Activated gamma-delta T cell treated with Interleukin-2 at 50 U/mL for 16 hours (primary cell): ENCODE measurements around the gene SETBP1.
"Not testable (repeated sequence)": the region's sequence is repeated elsewhere in the genome, so short reads cannot be mapped to it uniquely, and the experiment has no call there.

Source experiments
- DNase-seq: peaks from one replicate; pipeline ENCODE4 v3.0.0-alpha.2; 2020

The SETBP1 gene

DNA sequence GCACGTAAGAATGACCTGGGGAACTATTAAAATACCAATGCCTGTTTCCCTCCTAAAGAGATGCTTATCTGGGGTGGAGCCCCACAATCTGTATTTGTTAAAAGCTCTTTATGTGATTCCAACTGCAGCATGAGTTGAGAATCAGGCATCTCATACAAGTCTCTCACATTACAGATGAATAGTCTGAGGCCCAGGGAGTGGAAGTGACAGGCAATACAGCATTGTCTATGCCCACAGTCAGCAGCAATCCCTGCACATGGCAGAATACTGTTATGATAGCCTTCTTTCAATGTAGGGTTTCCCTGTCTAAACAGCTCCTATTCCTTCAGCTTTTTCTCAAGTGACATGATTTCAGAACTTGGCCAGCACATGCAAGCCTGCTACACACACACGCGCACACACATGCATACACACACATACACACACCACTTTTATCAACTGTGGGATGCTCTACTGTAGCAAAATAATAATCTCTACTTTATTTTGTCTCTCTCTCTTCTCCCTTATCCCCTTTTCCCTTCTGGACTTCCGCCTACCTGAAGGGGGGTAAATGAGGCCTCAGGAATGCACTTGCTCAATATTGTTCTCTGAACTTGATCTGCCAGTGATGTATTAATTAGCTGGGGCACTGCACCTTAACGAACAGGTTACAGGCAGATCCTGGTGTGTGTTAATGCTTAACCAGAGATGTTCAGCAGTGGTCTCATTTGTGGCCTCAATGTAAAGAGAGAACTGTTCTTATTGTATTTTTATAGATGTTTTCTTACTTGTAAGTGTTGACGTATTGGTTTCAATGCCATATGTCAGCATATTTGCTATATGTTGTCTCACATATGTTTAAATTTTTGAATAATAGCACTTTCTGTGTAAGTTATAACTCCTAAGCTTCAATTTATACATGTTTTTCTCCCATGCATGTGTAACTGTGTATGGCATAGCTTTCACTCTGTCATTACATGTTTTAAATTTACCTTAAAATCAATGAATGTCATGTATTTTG lies 116.0 kb downstream of the SETBP1 start:
- no peak for DNase-seq

GRCh38 chr18:44798433-44799048 lies 117.9 kb downstream of the SETBP1 start:
- no peak for DNase-seq

GRCh38 chr18:44799382-44799906 lies 118.8 kb downstream of the SETBP1 start:
- no peak for DNase-seq

GRCh38 chr18:44799907-44800421 lies 119.3 kb downstream of the SETBP1 start:
- DNase-seq, result no peak

GRCh38 chr18:44800766-44801165 lies 120.1 kb downstream of the SETBP1 start:
- not testable (repeated sequence) for DNase-seq

GRCh38 chr18:44801781-44802180 lies 121.1 kb downstream of the SETBP1 start:
- DNase-seq, result no peak

DNA sequence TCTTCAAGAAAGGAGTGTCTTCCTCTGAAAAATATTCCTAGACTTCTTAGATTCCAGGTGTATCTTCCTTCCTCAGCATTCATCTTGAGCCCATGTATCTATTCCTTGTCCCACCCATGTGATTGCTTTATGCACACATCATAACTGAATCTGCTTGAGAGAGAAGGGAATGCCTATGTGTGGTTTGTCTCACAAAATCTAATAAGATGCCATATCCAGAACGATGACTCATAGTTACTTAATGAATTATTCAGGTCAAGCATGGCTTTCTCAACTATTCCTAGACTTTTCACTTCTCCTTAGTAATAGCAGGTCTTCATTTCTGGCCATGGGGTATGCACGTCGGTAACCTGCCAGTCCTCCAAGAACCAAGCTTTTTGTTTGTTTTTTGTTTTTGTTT lies 121.8 kb downstream of the SETBP1 start:
- DNase-seq, result no peak

DNA sequence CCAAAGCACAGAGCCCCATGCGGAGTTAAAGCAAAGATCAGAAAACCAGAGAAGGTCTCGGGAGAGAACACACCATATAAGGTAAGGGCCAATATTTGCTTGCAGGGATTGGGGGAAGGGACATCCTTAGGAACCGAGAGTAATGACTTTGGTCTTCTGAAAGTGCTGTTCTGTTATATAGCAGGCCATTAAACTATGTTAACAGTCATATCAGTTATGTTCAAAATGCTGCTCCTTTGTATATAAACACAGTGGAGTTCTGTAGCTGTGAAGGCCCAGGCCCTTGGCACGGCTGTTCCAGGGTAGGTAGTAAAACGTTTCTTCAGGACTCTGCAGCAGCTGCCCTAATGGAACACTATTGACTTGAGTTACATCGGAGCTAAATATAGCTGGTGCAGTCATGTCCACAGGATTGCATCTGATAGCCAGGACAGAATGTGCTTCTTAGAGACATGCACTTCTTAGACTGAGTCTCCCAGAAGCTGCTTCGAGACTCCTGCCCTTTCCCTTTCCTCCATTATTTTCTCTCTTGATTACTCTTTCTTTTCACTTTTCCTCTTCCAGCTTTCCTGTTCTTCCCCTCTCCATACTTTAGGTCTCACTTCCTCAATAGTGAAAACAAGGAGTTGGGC lies 122.4 kb downstream of the SETBP1 start:
- no peak for DNase-seq

DNA sequence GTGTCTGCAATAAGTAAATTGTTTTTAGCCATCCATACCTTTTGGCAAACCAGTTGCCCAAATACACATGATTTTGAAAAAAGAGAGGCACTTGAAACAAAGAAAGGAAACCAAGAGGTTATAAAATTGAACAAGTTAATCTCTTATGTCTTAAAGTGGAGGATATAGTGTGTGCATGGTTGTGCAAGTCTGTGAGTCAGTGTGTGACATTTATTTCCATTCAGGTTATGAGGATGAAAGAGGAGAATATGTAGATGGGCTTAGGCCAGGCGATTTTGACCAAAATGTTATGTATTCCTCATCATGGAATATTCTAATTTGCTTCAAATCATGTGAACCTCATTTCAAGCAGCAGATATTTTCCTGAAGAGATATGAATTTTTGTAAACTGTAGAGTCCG lies 123.3 kb downstream of the SETBP1 start:
- no peak for DNase-seq

- DNase-seq, result no peak
Measured at GRCh38 chr18:44805176-44805575, 124.5 kb downstream of the SETBP1 start.

- DNase-seq, result no peak
Measured at GRCh38 chr18:44805643-44806042, 125.0 kb downstream of the SETBP1 start.

GRCh38 chr18:44807766-44808165 lies 127.1 kb downstream of the SETBP1 start:
- no peak for DNase-seq

DNA sequence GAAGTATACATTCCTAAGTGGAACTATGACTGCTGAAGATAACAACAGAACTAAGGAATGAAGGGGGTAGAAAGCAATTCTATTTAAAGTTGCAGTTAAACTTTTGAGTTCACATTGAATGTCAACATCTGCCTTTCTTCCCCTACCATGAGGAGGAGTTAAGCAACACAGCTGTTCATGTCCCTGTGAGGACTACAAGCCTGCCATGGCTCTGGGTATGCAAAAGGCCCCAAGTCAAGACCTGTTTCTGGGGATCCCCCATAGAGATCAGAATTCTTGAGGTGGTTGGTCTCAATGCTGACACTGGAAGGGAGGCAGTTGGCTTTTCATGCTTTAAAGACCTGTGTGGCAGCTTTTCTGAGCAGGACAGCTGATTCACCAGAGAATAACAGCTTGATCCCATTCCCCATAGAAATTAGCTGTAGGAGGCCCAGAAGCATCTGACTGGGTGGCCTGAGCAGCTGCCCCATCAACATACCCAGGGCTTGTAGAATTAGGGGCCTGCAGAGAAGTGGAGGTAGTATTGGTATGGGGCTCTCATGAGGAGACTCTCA lies 131.0 kb downstream of the SETBP1 start:
- DNase-seq, result no peak

- no peak for DNase-seq
Measured at GRCh38 chr18:44812426-44812825, 131.7 kb downstream of the SETBP1 start.

DNA sequence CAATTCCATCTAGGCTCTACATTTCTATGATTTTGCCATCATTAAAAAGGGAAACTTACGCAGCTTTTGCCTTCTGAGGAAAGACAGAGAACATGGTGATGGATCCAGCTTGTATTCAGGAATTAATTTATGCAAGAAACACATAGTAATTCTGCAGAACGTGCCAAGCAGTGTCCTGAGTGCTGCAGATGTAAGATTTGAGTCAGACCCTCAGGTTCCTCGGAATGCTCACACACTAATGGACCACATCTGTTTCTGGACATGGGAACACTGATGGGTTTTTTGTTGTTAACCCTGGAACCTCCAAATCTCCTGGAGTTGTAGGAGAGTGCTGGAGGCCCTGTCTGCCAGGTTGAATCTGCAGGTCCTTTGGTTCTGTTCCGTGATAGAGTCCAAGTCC lies 132.9 kb downstream of the SETBP1 start:
- no peak for DNase-seq

- no peak for DNase-seq
Measured at GRCh38 chr18:44815108-44815507, 134.4 kb downstream of the SETBP1 start.

GRCh38 chr18:44816050-44816449 lies 135.4 kb downstream of the SETBP1 start:
- no peak for DNase-seq

- no peak for DNase-seq
Measured at GRCh38 chr18:44816477-44816876, 135.8 kb downstream of the SETBP1 start.

- DNase-seq, result no peak
Measured at GRCh38 chr18:44817831-44818473, 137.3 kb downstream of the SETBP1 start.

DNA sequence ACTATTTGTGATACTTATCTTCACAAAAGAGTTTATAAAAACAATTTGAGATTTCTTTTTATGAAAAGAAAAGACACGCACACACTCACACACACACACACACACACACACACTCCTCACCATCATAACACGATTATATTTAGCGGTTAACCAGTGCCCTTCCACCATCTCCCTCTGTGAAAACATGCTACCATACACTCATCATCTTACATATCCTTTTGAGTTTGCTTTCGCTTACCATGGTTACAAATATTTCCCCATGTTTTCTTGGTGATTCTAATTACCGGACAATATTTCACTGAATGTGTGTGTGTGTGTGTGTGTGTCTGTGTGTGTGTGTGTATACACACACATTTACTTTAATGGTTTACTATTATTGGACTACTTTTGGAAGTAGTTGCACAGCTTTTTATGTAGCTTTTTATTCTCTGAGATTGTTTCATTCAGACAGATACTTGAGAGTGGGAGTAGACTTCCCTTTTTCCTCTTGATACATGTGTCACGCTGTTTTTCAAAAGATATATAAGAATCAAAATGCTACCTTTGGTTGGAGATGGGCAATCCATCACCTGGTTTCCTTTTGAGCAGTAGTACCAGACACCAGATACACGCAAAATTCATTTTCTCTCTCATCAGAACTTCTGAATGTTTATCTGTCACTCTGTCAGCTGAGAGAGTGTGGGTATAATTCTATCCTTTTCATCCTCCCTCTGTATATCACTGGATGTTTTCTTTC lies 138.1 kb downstream of the SETBP1 start:
- DNase-seq, result no peak

DNA sequence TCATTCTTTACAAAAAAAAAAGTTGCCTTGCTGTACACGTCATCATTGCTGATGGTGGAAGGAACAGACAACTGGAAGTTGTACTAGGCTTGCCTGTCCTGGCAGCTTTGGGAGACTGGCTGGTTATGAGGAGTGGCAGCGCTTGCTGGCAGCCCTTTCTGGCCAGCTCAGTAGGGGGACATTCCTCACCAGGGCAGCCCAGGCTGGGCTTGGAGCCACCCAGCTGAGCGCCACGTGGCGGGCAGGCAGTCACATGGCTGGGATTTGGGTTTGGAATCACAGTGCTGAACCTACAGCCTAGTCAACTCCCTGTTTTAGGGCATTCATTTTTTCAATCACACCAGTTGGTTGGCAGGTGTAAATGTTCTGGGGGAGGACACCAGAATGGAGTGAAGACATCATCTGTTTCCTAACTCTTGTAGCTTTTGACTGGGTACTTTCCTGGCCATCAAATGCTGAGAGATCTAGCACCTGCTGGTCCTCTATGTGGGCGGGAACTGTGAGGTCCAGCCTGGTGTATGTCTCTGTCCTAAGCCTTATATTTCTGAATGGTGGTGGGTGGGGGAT lies 139.3 kb downstream of the SETBP1 start:
- DNase-seq, result no peak
